BLaER1 (cell line): Measurements from ENCODE around the gene ARRB2.

Experiments
- H3K27ac ChIP-seq: shearing (Covaris generic); formaldehyde crosslinking; 2 replicates; pipeline ENCODE4 v1.8.1; 2022
- H3K27me3 ChIP-seq: shearing (Covaris generic); formaldehyde crosslinking; 2 replicates; pipeline ENCODE4 v1.8.1; 2022
- H3K36me3 ChIP-seq: shearing (Covaris generic); formaldehyde crosslinking; 2 replicates; pipeline ENCODE4 v1.8.1; 2022
- H3K4me1 ChIP-seq: shearing (Covaris generic); formaldehyde crosslinking; 2 replicates; pipeline ENCODE4 v1.8.1; 2022
- H3K4me2 ChIP-seq: shearing (Covaris generic); formaldehyde crosslinking; 2 replicates; pipeline ENCODE4 v1.8.1; 2022
- H3K4me3 ChIP-seq: shearing (Covaris generic); formaldehyde crosslinking; 2 replicates; pipeline ENCODE4 v1.8.1; 2022
- H3K9ac ChIP-seq: shearing (Covaris generic); formaldehyde crosslinking; 2 replicates; pipeline ENCODE4 v1.8.1; 2022
- H3K9me3 ChIP-seq: shearing (Covaris generic); formaldehyde crosslinking; 2 replicates; pipeline ENCODE4 v1.8.1; 2022
- H4K20me1 ChIP-seq: shearing (Covaris generic); formaldehyde crosslinking; 2 replicates; pipeline ENCODE4 v1.8.1; 2022
- Cebpa-rat ChIP-seq: shearing (Covaris generic); IDR thresholded peaks from 2 replicates; pipeline ENCODE4 v1.8.1; 2022

The ARRB2 gene

GRCh38 chr17:4721203-4722135 is 11.0 kb downstream of the ARRB2 start:
- Histone ChIP-seq H3K4me3 (no peak overlapping the region), H3K27ac (no peak overlapping the region), H3K9me3 (peaks cover 20% of the 10 kb centered on the region), H3K27me3 (no peaks in the 10 kb centered on the region), H3K9ac (no peak overlapping the region), H4K20me1 (no peaks in the 10 kb centered on the region), H3K36me3 (peaks cover 56% of the 10 kb centered on the region), H3K4me2 (no peak overlapping the region), H3K4me1 (peaks cover 38% of the 10 kb centered on the region)
- no peak for TF ChIP-seq Cebpa-rat

GRCh38 chr17:4722678-4723240 is 12.3 kb downstream of the ARRB2 start:
- no peak for TF ChIP-seq Cebpa-rat
- Histone ChIP-seq H4K20me1 (no peaks in the 10 kb centered on the region), H3K9me3 (peaks cover 20% of the 10 kb centered on the region), H3K4me1 (peaks cover 25% of the 10 kb centered on the region), H3K27ac (no peak overlapping the region), H3K36me3 (peaks cover 43% of the 10 kb centered on the region), H3K27me3 (no peaks in the 10 kb centered on the region), H3K4me3 (no peak overlapping the region), H3K9ac (no peak overlapping the region), H3K4me2 (no peak overlapping the region)

GRCh38 chr17:4724650-4725049 is 14.2 kb downstream of the ARRB2 start:
- peaks cover 6% of the 10 kb centered on the region for H3K4me1 ChIP-seq
- H3K27me3 ChIP-seq = no peaks in the 10 kb centered on the region
- H3K4me2 ChIP-seq = no peak overlapping the region
- peaks cover 24% of the 10 kb centered on the region for H3K36me3 ChIP-seq
- peaks cover 6% of the 10 kb centered on the region for H3K9me3 ChIP-seq
- no peaks in the 10 kb centered on the region for H4K20me1 ChIP-seq
- no peak overlapping the region for H3K27ac ChIP-seq
- no peak overlapping the region for H3K9ac ChIP-seq
- no peak overlapping the region for H3K4me3 ChIP-seq
- no peak for TF ChIP-seq Cebpa-rat

- H3K4me1 ChIP-seq = peaks cover 4% of the 10 kb centered on the region
- no peaks in the 10 kb centered on the region for H4K20me1 ChIP-seq
- H3K4me3 ChIP-seq = no peak overlapping the region
- peaks cover 14% of the 10 kb centered on the region for H3K36me3 ChIP-seq
- H3K27ac ChIP-seq = no peak overlapping the region
- no peak overlapping the region for H3K9ac ChIP-seq
- no peak overlapping the region for H3K4me2 ChIP-seq
- no peaks in the 10 kb centered on the region for H3K9me3 ChIP-seq
- H3K27me3 ChIP-seq = no peaks in the 10 kb centered on the region
- TF ChIP-seq Cebpa-rat = no peak
Observed at GRCh38 chr17:4725646-4726310, 15.3 kb downstream of the ARRB2 start.

GRCh38 chr17:4728124-4728523 is 17.7 kb downstream of the ARRB2 start:
- Histone ChIP-seq H3K9ac (no peak overlapping the region), H3K36me3 (no peaks in the 10 kb centered on the region), H3K4me2 (no peak overlapping the region), H3K4me3 (no peak overlapping the region), H3K27me3 (no peaks in the 10 kb centered on the region), H3K9me3 (no peaks in the 10 kb centered on the region), H4K20me1 (no peaks in the 10 kb centered on the region), H3K4me1 (peaks cover 22% of the 10 kb centered on the region), H3K27ac (no peak overlapping the region)
- TF ChIP-seq Cebpa-rat = no peak

GRCh38 chr17:4733073-4733531 is 22.7 kb downstream of the ARRB2 start:
- Histone ChIP-seq H3K27ac (no peak overlapping the region), H3K27me3 (peaks cover 28% of the 10 kb centered on the region), H3K4me2 (peak overlapping the region; percentile 90), H3K9ac (no peak overlapping the region), H3K4me3 (no peak overlapping the region), H3K4me1 (peaks cover 36% of the 10 kb centered on the region), H4K20me1 (peaks cover 1% of the 10 kb centered on the region; the same call in 1 of the 2 replicates), H3K36me3 (no peaks in the 10 kb centered on the region), H3K9me3 (no peaks in the 10 kb centered on the region)
- TF ChIP-seq Cebpa-rat = no peak

- TF ChIP-seq Cebpa-rat = no peak
- Histone ChIP-seq H3K4me2 (no peak overlapping the region), H3K27me3 (peaks cover 47% of the 10 kb centered on the region), H3K36me3 (no peaks in the 10 kb centered on the region), H3K9ac (no peak overlapping the region), H3K27ac (no peak overlapping the region), H3K9me3 (no peaks in the 10 kb centered on the region), H3K4me1 (peaks cover 53% of the 10 kb centered on the region), H4K20me1 (peaks cover 20% of the 10 kb centered on the region), H3K4me3 (no peak overlapping the region)
Observed at GRCh38 chr17:4734857-4735475, 24.5 kb downstream of the ARRB2 start.

- Histone ChIP-seq H3K4me2 (no peak overlapping the region), H3K4me3 (no peak overlapping the region), H3K4me1 (peaks cover 50% of the 10 kb centered on the region), H4K20me1 (peaks cover 28% of the 10 kb centered on the region), H3K27ac (no peak overlapping the region), H3K36me3 (no peaks in the 10 kb centered on the region), H3K27me3 (peaks cover 58% of the 10 kb centered on the region), H3K9me3 (no peaks in the 10 kb centered on the region), H3K9ac (no peak overlapping the region)
- no peak for TF ChIP-seq Cebpa-rat
Observed at GRCh38 chr17:4735876-4736651, 25.6 kb downstream of the ARRB2 start.
